ENCODE data around the gene FHOD3. TPM values are rescaled to one million over a fixed set of nuclear protein-coding genes. Genes with fewer than 3 reads are reported as not detected.

The FHOD3 gene
- total RNA-seq, 8 experiments from 2014 or later, result 1.2 to 36.1 (median 21.8) TPM

DNA sequence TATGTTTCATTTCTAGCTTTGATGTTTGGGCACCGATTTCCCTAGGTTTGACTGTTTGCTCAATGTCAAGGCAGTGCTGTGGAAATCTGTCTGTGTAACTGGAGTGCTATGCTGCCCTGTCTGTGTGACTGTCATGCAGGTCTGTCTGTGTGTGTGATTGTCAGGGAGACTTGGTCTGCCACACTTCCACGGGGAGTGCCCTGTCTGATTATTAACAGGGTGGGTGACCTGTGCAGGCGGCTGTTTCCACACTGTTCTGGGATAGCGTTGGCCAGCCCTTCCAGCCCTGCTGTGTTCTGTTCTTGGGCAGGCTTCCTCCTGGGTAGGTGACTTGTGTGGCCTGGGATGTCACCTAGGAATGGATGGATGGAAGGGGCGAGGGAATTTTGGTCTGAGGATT lies 85.3 kb downstream of the FHOD3 start:
- ATAC-seq (replicated peaks in 6 of 8), result no peak
- in situ Hi-C loops (cut with MboI; ENCODE audit: low pct_unique_long_range_greater_than_20kb in 2 of 9, low sequenced_read_pairs in 9 of 9, unreplicated experiment in 9 of 9), result no loop called here
- H3K4me3 ChIP-seq, result no peak overlapping the region
- 50 to 100% (median 89%) methylated on average over 1 to 4 of the region's 5 CpGs; no CpG with 5 or more reads in 3 of the 10 experiments for WGBS, 10 experiments
- H3K4me1 ChIP-seq (replicated peaks in 1 of 2), result peaks cover 3 to 4% of the 10 kb centered on the region in 2 donors
- H3K27ac ChIP-seq, result no peak overlapping the region

DNA sequence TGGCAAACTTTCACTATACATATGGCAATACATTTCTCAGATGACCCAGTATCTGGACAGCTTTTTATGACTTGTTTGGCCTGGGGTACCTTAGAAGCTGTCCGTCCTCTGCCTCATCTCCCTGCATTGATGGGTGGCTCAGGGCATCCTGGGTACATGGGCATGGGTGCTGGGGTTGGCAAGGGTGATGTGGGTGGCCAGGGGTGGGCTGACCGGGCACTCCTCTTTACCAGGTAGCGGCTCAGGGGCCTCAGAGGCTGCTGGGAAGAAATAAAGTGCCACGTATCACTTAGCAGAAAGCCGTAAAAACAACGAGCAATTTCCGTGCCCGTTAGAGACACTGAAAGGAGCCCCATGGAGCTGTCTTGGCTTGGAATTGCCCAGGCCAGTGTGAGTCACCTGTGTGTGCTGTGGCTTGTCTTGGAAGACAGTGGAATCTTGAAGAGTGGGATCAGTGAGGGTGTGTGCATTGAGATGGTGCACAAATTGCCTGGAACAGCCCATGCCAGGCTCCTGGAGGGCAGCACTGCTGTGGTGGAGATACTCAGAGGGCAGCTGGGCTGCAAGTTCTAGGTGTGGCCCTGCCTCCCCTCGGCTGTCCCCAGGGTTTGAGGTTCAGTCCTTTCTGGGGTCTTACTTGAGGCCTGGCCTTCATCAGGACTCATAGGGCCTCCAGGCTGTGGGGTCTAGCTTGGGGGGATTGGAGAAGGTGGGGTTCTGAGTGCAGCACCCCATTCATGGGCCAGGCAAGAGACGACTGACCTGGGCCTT lies 88.8 kb downstream of the FHOD3 start:
- ATAC-seq (replicated peaks in 6 of 8), result no peak
- 70 to 100% (median 92%) methylated on average over 1 to 6 of the region's 10 CpGs; no CpG with 5 or more reads in 3 of the 10 experiments for WGBS, 10 experiments
- in situ Hi-C loops (cut with MboI; ENCODE audit: low pct_unique_long_range_greater_than_20kb in 2 of 9, low sequenced_read_pairs in 9 of 9, unreplicated experiment in 9 of 9), result no loop called here

DNA sequence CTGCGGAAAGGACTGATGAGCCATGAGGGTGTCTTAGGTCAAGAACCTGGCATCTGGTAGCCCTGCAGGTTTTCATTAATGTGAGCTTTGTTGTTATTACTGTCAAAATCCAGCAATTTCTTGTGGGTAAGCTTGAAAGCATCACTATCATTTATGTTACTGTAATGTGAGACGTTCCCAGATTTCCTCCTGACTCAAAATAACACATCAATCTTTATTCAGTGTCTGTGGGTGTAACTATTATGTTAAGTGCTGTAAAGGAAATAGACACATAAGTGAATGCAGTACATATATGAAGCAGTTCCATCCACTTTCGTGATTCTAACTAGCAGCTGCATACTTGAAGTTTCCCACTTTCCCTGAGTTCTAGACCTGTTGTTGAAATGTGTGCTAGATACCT lies 89.8 kb downstream of the FHOD3 start:
- ATAC-seq (replicated peaks in 6 of 8), result peak in 3 of 8 experiments; percentile 93 to 99 (median 99)
- WGBS, 10 experiments, result 0 to 100% (median 85%) methylated on average over 1 to 2 of the region's 3 CpGs; no CpG with 5 or more reads in 4 of the 10 experiments
- no peaks in the 10 kb centered on the region for H3K4me1 ChIP-seq (replicated peaks in 1 of 2)
- H3K27ac ChIP-seq, result no peak overlapping the region
- no peak overlapping the region for H3K4me3 ChIP-seq
- in situ Hi-C loops (cut with MboI; ENCODE audit: low pct_unique_long_range_greater_than_20kb in 2 of 9, low sequenced_read_pairs in 9 of 9, unreplicated experiment in 9 of 9), result no loop called here

More for the DNA sequence above, 88.8 kb downstream of the FHOD3 start:
- Histone ChIP-seq H3K4me1 (replicated peaks in 1 of 2) (no peaks in the 10 kb centered on the region), H3K27ac (no peak overlapping the region), H3K4me3 (no peak overlapping the region)

DNA sequence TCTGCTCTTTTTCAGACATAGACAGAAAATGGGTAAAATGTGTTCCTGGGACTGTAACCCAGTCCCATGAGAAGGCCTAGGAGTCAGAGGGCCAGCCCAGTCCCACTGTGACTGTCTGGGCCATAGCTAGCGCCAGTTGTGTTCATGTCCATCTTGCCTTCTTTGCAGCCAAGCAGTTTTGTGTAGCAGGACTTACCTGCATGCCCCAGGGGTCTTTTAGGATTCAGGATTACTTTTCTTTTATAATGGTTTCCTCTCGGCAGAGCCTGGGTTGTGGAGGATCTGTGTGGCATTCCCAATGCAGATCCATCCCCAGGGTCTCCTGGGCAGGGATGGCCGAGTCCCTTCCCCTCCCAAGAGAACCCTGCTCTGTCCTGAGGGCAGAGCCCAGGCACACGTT lies 90.8 kb downstream of the FHOD3 start:
- H3K4me3 ChIP-seq, result no peak overlapping the region
- no peak for ATAC-seq (replicated peaks in 6 of 8)
- WGBS, 10 experiments, result 57 to 100% (median 100%) methylated on average over 1 to 3 of the region's 4 CpGs; no CpG with 5 or more reads in 4 of the 10 experiments

DNA sequence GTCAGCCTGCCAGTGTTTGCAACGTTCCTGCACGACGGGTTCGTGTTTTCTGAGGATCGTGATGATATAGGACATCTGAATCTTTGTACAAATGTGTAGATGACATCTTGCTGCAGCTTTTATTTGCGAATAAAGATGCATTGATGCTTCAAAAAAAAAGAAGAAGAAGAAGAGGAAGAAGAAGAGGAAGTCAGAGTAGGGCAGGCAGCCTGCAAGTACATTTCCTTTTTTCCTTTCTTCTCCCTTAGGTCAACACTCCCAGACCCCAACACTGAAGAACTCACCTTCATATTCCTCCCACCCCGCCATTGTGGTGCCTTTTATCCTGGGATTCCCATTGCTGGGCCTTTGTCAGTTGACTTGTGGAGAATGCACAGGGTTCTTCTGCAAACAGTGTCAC lies 91.5 kb downstream of the FHOD3 start:
- no peaks in the 10 kb centered on the region for H3K4me1 ChIP-seq (replicated peaks in 1 of 2)
- 83 to 100% (median 94%) methylated on average over 1 to 7 of the region's 7 CpGs; no CpG with 5 or more reads in 2 of the 10 experiments for WGBS, 10 experiments
- ATAC-seq (replicated peaks in 6 of 8), result no peak
- H3K4me3 ChIP-seq, result no peak overlapping the region
- in situ Hi-C loops (cut with MboI; ENCODE audit: low pct_unique_long_range_greater_than_20kb in 2 of 9, low sequenced_read_pairs in 9 of 9, unreplicated experiment in 9 of 9), result no loop called here
- no peak overlapping the region for H3K27ac ChIP-seq

More for the DNA sequence above, 90.8 kb downstream of the FHOD3 start:
- Histone ChIP-seq H3K27ac (no peak overlapping the region), H3K4me1 (replicated peaks in 1 of 2) (no peaks in the 10 kb centered on the region)
- in situ Hi-C loops (cut with MboI; ENCODE audit: low pct_unique_long_range_greater_than_20kb in 2 of 9, low sequenced_read_pairs in 9 of 9, unreplicated experiment in 9 of 9), result no loop called here

DNA sequence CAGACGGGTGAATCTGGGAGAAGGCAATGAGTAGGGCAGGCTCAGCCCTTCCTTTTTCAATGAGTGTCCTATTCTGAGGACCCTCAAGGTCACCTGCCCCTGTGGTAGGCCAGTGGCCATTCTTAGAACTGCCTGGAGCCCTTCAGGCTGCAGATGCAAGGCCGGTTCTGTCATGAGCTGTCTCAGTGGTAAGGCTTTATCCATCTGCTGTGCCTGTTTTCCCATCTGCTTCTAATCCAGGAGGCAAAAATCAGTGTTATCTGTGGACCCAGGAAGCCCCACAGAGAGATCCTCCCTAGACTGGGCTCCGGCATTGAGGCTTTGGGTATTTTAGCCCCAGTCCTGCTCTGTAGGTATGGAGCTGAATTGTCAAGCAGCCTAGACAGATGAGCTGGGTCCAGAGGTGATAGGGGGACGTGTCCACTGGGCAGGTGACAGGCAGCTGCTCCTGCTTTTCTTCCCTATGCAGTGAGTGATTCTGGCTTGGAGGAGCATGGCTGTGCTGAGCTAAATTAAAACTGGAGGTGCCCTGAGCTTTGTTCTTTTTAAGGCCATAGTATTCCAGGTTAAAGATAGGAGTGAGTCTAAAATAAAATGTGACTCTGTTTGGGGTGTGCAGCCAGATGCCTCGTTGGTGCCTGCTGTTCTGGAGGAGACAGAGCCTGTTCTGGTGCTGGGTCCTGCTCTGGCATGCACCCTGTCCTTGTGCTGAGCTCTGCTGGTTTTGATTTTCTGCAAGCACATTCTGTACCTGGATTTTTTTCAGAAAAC lies 92.5 kb downstream of the FHOD3 start:
- H3K4me3 ChIP-seq, result no peak overlapping the region
- 0 to 100% (median 82%) methylated on average over 1 to 3 of the region's 5 CpGs; no CpG with 5 or more reads in 2 of the 10 experiments for WGBS, 10 experiments
- no peak for ATAC-seq (replicated peaks in 6 of 8)
- H3K27ac ChIP-seq, result no peak overlapping the region
- in situ Hi-C loops (cut with MboI; ENCODE audit: low pct_unique_long_range_greater_than_20kb in 2 of 9, low sequenced_read_pairs in 9 of 9, unreplicated experiment in 9 of 9), result no loop called here
- no peaks in the 10 kb centered on the region for H3K4me1 ChIP-seq (replicated peaks in 1 of 2)

DNA sequence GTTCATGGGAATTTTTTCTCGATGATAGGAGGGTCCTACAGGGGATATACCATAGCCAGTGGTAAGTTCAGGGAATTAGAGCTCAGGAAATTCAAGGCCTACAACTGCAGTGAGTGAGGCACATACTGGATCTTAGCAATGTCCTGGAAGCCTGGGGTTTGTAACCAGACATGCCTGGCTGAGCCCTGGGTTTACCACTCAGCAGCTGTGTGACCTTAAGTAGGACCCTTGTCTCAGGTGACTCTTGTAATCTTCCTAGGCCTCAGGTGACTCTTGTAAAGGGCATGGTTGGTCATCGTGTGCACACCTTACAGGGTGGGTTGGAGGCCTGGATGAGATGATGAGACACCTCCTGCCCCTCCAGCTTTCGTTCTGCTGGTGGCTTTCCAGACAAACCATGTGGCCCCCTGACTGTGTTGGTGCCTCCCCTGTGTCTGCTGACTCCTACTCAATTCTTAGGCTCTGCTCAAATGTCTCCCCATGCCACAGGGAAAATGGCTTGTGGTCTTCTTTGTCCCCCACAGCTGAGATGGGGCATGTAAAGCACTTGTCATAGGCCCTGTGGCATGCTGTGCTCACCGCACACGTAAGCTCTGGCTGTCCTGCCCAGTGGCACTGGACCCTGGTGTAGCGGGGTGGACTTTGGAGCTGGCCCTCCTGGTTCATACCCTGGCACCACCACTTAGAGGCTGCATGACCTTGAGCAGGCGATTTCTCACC lies 94.1 kb downstream of the FHOD3 start:
- Histone ChIP-seq H3K4me1 (replicated peaks in 1 of 2) (no peaks in the 10 kb centered on the region), H3K27ac (no peak overlapping the region), H3K4me3 (no peak overlapping the region)
- 60 to 100% (median 100%) methylated on average over 1 to 2 of the region's 7 CpGs; no CpG with 5 or more reads in 7 of the 10 experiments for WGBS, 10 experiments
- in situ Hi-C loops (cut with MboI; ENCODE audit: low pct_unique_long_range_greater_than_20kb in 2 of 9, low sequenced_read_pairs in 9 of 9, unreplicated experiment in 9 of 9), result no loop called here
- no peak for ATAC-seq (replicated peaks in 6 of 8)

DNA sequence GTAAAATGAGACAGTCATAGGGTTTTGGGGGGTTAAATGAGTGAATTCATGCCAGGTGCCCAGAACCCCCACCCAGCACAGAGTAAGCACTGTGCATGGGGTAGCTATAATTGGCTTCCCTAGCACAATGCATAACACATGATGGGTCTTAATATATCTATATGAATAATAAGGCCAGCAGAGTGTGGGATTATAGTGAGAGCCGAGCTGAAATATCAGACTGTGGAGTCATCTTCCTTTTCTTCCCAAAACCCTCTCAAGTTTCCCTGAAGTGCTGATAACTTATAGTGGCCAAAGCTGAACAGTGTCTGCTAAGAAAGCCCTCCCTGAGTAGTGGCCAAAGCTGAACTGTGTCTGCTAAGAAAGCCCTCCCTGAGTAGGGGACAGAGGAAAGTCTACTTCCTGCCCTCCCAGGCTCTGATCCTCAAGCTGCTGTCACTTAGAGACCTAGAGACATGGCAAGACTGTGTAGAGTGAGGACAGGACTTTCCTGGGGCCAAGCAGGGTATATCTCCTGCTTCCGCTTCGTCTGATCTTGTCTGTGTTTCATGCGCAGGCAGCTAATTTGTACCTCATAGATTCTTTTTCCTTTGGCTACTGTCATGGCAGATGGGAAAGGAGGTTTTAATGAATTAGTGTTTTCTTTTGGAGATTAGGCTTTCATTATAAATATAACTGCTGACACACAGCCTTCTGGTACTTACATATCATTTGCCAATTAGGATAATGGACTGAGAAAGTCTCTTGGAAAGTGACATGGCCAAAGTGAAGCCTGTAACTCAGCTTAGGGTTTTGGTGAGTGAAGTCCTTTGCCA lies 94.9 kb downstream of the FHOD3 start:
- H3K4me3 ChIP-seq, result no peak overlapping the region
- WGBS, 10 experiments, result 50 to 100% (median 97%) methylated on average over 1 to 4 of the region's 4 CpGs; no CpG with 5 or more reads in 3 of the 10 experiments
- in situ Hi-C loops (cut with MboI; ENCODE audit: low pct_unique_long_range_greater_than_20kb in 2 of 9, low sequenced_read_pairs in 9 of 9, unreplicated experiment in 9 of 9), result no loop called here
- peak in 1 of 8 experiments; percentile 17 for ATAC-seq (replicated peaks in 6 of 8)
- H3K4me1 ChIP-seq (replicated peaks in 1 of 2), result no peaks in the 10 kb centered on the region
- no peak overlapping the region for H3K27ac ChIP-seq

DNA sequence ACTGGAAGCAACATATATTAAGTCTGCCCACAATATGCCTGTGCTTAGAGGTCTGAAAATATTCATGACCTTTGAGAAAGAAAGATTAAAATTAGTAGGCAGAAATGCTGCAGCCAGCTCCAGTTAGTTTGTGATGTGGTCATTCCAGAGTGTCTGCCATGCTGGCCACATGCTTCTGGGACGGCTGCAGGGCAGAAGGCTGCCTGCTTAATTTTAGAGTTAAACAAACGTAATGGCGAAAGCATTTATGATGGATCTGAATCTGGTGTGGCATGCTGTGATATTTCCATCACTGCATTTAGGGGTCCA lies 95.4 kb downstream of the FHOD3 start:
- H3K4me3 ChIP-seq, result no peak overlapping the region
- no peaks in the 10 kb centered on the region for H3K4me1 ChIP-seq (replicated peaks in 1 of 2)
- no peak for ATAC-seq (replicated peaks in 6 of 8)
- no peak overlapping the region for H3K27ac ChIP-seq
- WGBS, 10 experiments, result 60 to 100% (median 87%) methylated on average over 1 to 3 of the region's 3 CpGs; no CpG with 5 or more reads in 4 of the 10 experiments
- in situ Hi-C loops (cut with MboI; ENCODE audit: low pct_unique_long_range_greater_than_20kb in 2 of 9, low sequenced_read_pairs in 9 of 9, unreplicated experiment in 9 of 9), result no loop called here

DNA sequence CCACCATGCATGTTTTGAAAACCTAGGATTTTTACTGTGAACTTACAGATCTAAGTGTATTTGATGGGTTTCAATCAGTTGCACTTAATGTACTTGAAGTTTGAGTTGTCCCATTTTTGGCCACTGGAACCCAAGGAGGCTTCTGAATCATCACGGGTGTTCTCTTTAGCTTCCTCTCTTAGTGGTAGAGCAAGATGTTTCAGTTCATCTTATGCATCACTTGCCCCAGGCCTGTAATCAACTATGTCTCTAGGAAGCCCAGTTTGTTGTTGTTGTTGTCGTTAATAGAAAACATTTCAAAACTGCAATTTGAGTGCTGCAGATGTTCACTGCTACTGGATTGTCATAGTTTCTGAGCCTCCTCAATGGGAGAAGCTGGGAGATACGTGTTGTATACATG lies 97.0 kb downstream of the FHOD3 start:
- in situ Hi-C loops (cut with MboI; ENCODE audit: low pct_unique_long_range_greater_than_20kb in 2 of 9, low sequenced_read_pairs in 9 of 9, unreplicated experiment in 9 of 9), result no loop called here
- H3K27ac ChIP-seq, result no peak overlapping the region
- no peak overlapping the region for H3K4me3 ChIP-seq
- no peaks in the 10 kb centered on the region for H3K4me1 ChIP-seq (replicated peaks in 1 of 2)
- WGBS, 10 experiments, result 59 to 100% (median 93%) methylated on average over 1 to 3 of the region's 3 CpGs; no CpG with 5 or more reads in 1 of the 10 experiments
- no peak for ATAC-seq (replicated peaks in 6 of 8)

DNA sequence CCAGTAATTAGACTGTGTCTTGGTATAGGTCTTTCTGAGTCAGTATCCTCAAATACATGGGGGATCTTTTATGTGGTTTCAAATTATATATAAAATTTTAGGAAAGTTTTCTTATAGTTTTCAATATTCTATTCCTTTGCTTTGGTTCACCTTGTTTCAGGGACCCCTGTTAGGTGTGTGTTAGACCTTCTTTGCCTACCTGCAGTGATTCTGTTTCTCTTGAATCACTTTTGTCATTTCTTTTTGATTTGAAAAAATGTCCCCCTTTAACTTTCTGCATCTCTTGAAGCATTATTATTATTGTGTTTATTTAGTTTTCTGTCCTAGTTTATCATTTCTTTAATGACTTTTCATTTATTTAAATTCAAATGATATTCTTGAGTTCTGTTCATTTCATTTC lies 98.7 kb downstream of the FHOD3 start:
- H3K27ac ChIP-seq, result no peak overlapping the region
- ATAC-seq (replicated peaks in 6 of 8), result no peak
- H3K4me3 ChIP-seq, result no peak overlapping the region
- in situ Hi-C loops (cut with MboI; ENCODE audit: low pct_unique_long_range_greater_than_20kb in 2 of 9, low sequenced_read_pairs in 9 of 9, unreplicated experiment in 9 of 9), result no loop called here
- no peaks in the 10 kb centered on the region for H3K4me1 ChIP-seq (replicated peaks in 1 of 2)

DNA sequence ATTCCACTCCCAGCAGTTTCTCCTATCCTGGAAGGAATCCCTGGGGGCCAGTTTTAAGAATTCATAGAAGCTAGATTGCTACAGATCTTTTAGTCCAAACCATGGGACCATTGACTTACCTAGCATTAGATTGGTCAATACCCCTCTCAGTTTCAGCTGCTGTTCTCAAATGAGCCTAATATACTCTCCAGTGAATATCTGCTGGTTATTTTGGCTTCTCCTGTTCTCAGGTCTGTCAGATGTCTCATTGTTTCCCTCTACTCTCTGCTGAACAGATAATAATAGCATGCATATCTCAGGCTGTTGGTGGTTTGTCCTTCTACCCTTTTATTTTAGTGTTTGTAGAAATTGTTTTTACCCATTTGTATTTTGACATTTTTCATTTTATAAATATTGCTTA lies 99.5 kb downstream of the FHOD3 start:
- Histone ChIP-seq H3K4me3 (no peak overlapping the region), H3K27ac (no peak overlapping the region), H3K4me1 (replicated peaks in 1 of 2) (no peaks in the 10 kb centered on the region)
- in situ Hi-C loops (cut with MboI; ENCODE audit: low pct_unique_long_range_greater_than_20kb in 2 of 9, low sequenced_read_pairs in 9 of 9, unreplicated experiment in 9 of 9), result no loop called here
- no peak for ATAC-seq (replicated peaks in 6 of 8)
